GM18520 (cell line): ENCODE data around the gene LRMDA.
"Not testable (repeated sequence)": the region's sequence is repeated elsewhere in the genome, so short reads cannot be mapped to it uniquely, and the experiment has no call there.

Experiments used
- ATAC-seq: cut with Tn5 transposase; IDR thresholded peaks from one replicate; pipeline ENCODE4 v1.9.1; 2021; ENCODE audit not compliant: unreplicated experiment

The LRMDA gene

GRCh38 chr10:76469675-76470074 is 1038.3 kb downstream of the LRMDA start:
- no peak for ATAC-seq

- no peak for ATAC-seq
Observed at GRCh38 chr10:76479103-76479790, 1047.8 kb downstream of the LRMDA start.

- no peak for ATAC-seq
Observed at GRCh38 chr10:76481178-76481577, 1049.8 kb downstream of the LRMDA start.

- no peak for ATAC-seq
Observed at GRCh38 chr10:76487582-76487981, 1056.2 kb downstream of the LRMDA start.

GRCh38 chr10:76488602-76489001 is 1057.2 kb downstream of the LRMDA start:
- ATAC-seq = no peak

- no peak for ATAC-seq
Observed at GRCh38 chr10:76491216-76491615, 1059.8 kb downstream of the LRMDA start.

- no peak for ATAC-seq
Observed at GRCh38 chr10:76492026-76492425, 1060.6 kb downstream of the LRMDA start.

- ATAC-seq = no peak
Observed at GRCh38 chr10:76492678-76493472, 1061.5 kb downstream of the LRMDA start.

- no peak for ATAC-seq
Observed at GRCh38 chr10:76497666-76498065, 1066.2 kb downstream of the LRMDA start.

GRCh38 chr10:76504823-76505222 is 1073.4 kb downstream of the LRMDA start:
- no peak for ATAC-seq

GRCh38 chr10:76509446-76509845 is 1078.0 kb downstream of the LRMDA start:
- ATAC-seq = no peak

GRCh38 chr10:76514321-76514720 is 1082.9 kb downstream of the LRMDA start:
- ATAC-seq = no peak

GRCh38 chr10:76514869-76515268 is 1083.4 kb downstream of the LRMDA start:
- no peak for ATAC-seq

GRCh38 chr10:76522547-76522946 is 1091.1 kb downstream of the LRMDA start:
- no peak for ATAC-seq

- ATAC-seq = no peak
Observed at GRCh38 chr10:76523246-76523645, 1091.8 kb downstream of the LRMDA start.

- ATAC-seq = no peak
Observed at GRCh38 chr10:76523791-76524351, 1092.4 kb downstream of the LRMDA start.

- ATAC-seq = not testable (repeated sequence)
Observed at GRCh38 chr10:76526833-76527232, 1095.4 kb downstream of the LRMDA start.

- ATAC-seq = no peak
Observed at GRCh38 chr10:76540331-76540730, 1108.9 kb downstream of the LRMDA start.

GRCh38 chr10:76540786-76541185 is 1109.4 kb downstream of the LRMDA start:
- no peak for ATAC-seq

- ATAC-seq = no peak
Observed at GRCh38 chr10:76541852-76542251, 1110.4 kb downstream of the LRMDA start.

GRCh38 chr10:76542307-76542930 is 1111.0 kb downstream of the LRMDA start:
- no peak for ATAC-seq

GRCh38 chr10:76543655-76544054 is 1112.2 kb downstream of the LRMDA start:
- no peak for ATAC-seq
